ENCODE measurements around the gene IDI2. TPM values are rescaled to one million over a fixed set of nuclear protein-coding genes. Genes with fewer than 3 reads are reported as not detected.

The IDI2 gene
- total RNA-seq, 4 donors from 2014 or later = 0.30 TPM; not detected in 3

DNA sequence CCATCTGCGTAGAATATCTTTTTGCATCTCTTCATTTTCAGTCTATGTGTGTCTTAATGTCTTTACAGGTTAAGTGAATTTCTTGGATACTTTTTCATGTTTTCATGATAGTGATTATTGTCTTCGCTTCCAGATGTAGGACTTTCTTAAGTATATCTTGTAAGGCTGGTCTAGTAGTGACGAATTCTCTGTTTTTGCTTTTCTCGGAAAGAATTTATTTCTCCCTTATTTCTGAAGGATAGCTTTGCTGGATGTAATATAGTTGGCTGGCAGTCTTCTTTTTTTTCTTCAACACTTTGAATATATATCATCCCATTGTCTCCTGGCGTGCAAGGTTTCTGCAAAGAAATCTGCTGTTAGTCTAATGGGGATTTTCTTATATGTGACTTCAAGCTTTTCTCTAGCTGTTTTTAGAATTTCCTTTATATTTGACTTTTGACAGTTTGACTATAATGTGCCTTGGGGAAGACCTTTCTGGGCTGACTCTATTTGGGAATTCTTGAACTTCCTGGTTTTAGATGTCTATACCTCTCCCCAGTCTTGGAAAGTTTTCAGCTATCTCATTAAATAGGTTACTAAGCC is 23.1 kb downstream of the IDI2 start:
- Histone ChIP-seq H3K36me3 (peaks cover 8 to 100% (median 69%) of the 10 kb centered on the region in 3 donors), H3K27ac (no peak overlapping the region), H3K9me3 (peaks cover 0 to 28% (median 9%) of the 10 kb centered on the region in 4 donors), H3K27me3 (no peaks in the 10 kb centered on the region), H3K4me1 (no peaks in the 10 kb centered on the region), H3K4me3 (no peak overlapping the region)
- TF ChIP-seq, protein P1, sequence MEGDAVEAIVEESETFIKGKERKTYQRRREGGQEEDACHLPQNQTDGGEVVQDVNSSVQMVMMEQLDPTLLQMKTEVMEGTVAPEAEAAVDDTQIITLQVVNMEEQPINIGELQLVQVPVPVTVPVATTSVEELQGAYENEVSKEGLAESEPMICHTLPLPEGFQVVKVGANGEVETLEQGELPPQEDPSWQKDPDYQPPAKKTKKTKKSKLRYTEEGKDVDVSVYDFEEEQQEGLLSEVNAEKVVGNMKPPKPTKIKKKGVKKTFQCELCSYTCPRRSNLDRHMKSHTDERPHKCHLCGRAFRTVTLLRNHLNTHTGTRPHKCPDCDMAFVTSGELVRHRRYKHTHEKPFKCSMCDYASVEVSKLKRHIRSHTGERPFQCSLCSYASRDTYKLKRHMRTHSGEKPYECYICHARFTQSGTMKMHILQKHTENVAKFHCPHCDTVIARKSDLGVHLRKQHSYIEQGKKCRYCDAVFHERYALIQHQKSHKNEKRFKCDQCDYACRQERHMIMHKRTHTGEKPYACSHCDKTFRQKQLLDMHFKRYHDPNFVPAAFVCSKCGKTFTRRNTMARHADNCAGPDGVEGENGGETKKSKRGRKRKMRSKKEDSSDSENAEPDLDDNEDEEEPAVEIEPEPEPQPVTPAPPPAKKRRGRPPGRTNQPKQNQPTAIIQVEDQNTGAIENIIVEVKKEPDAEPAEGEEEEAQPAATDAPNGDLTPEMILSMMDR (IDR thresholded peaks at IDR 0.05) = no peak
- no peak for DNase-seq (ENCODE audit: low spot score in 2 of 2)
- 97% methylated on average over 5 of the region's 5 CpGs for WGBS, 2 donors

DNA sequence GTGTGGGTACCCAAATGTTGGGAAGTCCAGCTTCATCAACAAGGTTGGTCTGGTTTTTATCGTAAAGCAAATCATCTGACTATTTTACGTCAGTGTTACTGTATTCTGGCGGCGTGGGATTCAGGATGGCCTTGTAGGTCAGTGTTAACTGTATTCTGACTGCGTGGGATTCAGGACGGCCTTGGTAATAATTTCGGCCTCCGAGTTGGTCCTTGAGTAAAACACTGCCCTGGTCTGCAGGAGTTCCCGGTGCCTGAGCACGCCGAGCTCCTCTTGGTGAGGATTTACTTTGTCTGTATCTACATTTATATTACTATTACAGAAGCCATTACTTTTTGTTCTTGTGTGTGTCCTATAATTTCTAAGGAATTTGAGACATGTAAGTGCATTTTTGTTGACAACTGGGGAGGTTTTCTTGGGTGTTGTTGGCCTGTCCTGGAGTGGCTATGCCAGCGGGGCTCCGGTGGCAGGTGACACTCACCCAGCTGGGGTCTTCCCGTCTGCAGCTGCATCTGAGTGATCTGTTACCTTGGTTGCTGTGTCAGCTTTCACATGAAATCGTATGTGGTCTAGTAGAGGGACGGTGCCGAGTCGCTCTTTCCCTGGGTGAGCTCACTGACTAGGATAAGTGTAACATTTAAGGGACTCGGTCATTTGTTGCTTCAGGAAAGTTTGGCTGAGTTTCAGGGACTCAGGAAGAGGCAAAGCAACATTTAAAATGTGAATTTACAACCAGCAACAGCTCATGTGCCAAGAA is 28.2 kb downstream of the IDI2 start:
- no peak for DNase-seq (ENCODE audit: low spot score in 2 of 2)
- Histone ChIP-seq H3K27ac (no peak overlapping the region), H3K36me3 (peaks cover 3 to 99% (median 43%) of the 10 kb centered on the region in 3 donors), H3K4me3 (no peak overlapping the region), H3K9me3 (peaks cover 0 to 12% (median 3%) of the 10 kb centered on the region in 4 donors), H3K27me3 (no peaks in the 10 kb centered on the region), H3K4me1 (no peaks in the 10 kb centered on the region)
- TF ChIP-seq EP300 (IDR thresholded peaks at IDR 0.05) (no peak), POLR2A (IDR thresholded peaks at IDR 0.05) (no peak)
- TF ChIP-seq, protein P1 (IDR thresholded peaks at IDR 0.05) = no peak
- WGBS, 2 donors = 85 to 88% methylated on average over 19 of the region's 19 CpGs

DNA sequence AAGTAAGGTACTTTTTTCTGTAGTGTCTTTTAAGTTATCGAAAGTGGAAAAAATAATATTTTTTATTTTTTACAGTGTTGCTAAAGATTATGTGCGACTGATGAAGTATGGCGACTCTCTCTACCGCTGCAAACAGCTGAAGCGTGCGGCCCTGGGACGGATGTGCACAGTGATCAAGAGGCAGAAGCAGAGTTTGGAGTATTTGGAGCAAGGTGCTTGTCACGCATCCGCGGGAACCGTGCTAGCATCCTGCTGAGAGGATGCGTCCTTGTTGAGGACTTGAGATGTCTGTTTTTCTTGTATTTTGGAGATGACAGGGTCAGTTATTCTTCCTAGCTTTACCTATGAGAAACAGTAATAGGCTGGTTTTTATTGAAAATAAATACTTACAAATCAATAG is 29.6 kb downstream of the IDI2 start:
- no peak for DNase-seq (ENCODE audit: low spot score in 2 of 2)

DNA sequence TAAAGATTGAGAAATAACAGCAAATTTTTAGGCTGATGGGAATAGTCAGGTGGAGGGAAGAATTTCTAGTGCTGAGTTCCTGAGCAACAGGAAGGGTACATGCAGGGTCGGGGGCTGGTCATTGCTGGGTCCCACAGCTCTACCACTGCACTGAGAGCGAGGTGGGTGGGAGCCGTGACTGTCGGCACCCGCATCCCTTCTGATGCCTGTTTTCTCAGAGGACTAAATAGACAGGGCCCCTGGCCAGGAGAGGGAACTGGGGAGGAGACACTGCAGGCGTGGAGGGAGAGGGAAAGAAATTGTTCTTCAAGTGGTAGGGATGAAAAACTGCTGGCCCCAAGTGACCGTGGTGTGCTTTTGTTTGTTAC is 30.1 kb downstream of the IDI2 start:
- WGBS, 2 donors = 89 to 90% methylated on average over 7 of the region's 7 CpGs
- Histone ChIP-seq H3K36me3 (peaks cover 3 to 83% (median 31%) of the 10 kb centered on the region in 3 donors), H3K27me3 (no peaks in the 10 kb centered on the region)

More for the DNA sequence above, 29.6 kb downstream of the IDI2 start:
- Histone ChIP-seq H3K36me3 (peaks cover 3 to 88% (median 36%) of the 10 kb centered on the region in 3 donors), H3K4me3 (no peak overlapping the region), H3K27ac (no peak overlapping the region), H3K9me3 (no peaks in the 10 kb centered on the region), H3K27me3 (no peaks in the 10 kb centered on the region), H3K4me1 (peaks cover 0 to 2% (median 0%) of the 10 kb centered on the region in 4 donors)
- TF ChIP-seq, protein P1 (IDR thresholded peaks at IDR 0.05) = no peak
- TF ChIP-seq POLR2A (IDR thresholded peaks at IDR 0.05) = no peak
- TF ChIP-seq EP300 (IDR thresholded peaks at IDR 0.05) = no peak
- 97% methylated on average over 12 of the region's 12 CpGs for WGBS, 2 donors

More for the DNA sequence above, 30.1 kb downstream of the IDI2 start:
- TF ChIP-seq, protein P1 (IDR thresholded peaks at IDR 0.05) = no peak
- TF ChIP-seq POLR2A (IDR thresholded peaks at IDR 0.05) (no peak), EP300 (IDR thresholded peaks at IDR 0.05) (no peak)
- Histone ChIP-seq H3K4me3 (no peak overlapping the region), H3K27ac (no peak overlapping the region), H3K9me3 (no peaks in the 10 kb centered on the region), H3K4me1 (peaks cover 0 to 6% (median 0%) of the 10 kb centered on the region in 4 donors)
- DNase-seq (ENCODE audit: low spot score in 2 of 2) = no peak

All from tibial nerve (tissue), 4 donors.